Astrocyte of the spinal cord (primary cell): ENCODE measurements around the gene ZDHHC22.

Source experiments
- DNase-seq: peaks from one replicate; pipeline ENCODE4 v3.0.0; 2011; ENCODE audit warnings: low read depth, low spot score
- H3K4me3 ChIP-seq: 2 replicates; pipeline ENCODE4 v1.5.1; 2011; ENCODE audit warnings: low read depth, mild to moderate bottlenecking, low read length, moderate library complexity
- CTCF ChIP-seq: IDR thresholded peaks from 2 replicates; pipeline ENCODE4 v1.5.1; 2012; ENCODE audit warnings: low read depth, mild to moderate bottlenecking, low read length, inconsistent platforms
- in situ Hi-C: cut with HindIII; loops from 2 replicates; pipeline ENCODE4 v1.10.0; 2017; ENCODE audit warnings: low sequenced_read_pairs

Gene ZDHHC22

DNA sequence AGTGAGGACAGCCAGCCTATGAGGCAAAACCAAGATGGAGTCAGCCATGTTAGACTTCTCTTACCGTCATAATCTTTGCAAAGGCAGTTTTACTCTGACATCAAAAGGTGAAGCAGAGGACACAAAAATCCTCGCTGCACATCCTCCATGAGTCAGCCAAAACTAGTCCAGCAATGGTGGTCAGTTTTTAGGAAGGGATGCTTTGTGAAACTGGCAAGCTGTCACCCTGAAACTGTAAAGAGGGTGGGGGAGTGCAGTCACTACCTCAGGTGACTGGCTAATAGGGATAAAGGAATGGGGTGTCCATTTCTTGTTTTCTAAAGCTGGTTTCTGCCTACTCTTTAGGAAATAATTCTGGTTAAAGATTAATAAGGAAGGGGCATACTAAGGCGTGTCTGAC lies 48.9 kb downstream of the ZDHHC22 start:
- no peak for TF ChIP-seq CTCF
- H3K4me3 ChIP-seq, result no peak overlapping the region
- no peak for DNase-seq
- in situ Hi-C loops, result no loop called here

DNA sequence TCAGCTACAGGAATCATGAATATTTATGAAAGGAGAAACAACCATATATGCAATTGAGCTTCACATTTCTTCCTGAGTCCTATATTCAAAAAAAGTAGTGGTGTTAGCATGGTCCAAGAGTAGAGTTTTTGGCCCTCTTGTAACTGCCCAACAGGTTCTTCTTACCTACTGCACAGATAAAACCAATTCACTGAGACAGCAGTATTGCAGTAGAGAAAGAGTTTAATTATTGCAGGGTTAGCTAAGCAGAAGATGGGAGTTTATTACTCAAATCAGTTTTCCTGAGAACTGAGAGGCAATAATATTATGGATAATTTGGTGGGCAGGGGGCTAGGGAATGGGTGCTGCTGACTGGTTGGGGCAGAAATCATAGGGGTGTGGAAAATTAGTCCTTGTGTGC lies 50.1 kb downstream of the ZDHHC22 start:
- in situ Hi-C loops, result no loop called here
- no peak for DNase-seq
- no peak overlapping the region for H3K4me3 ChIP-seq
- TF ChIP-seq CTCF, result no peak

GRCh38 chr14:77088645-77089044 lies 52.9 kb downstream of the ZDHHC22 start:
- TF ChIP-seq CTCF, result no peak
- no peak overlapping the region for H3K4me3 ChIP-seq
- in situ Hi-C loops, result no loop called here
- no peak for DNase-seq

DNA sequence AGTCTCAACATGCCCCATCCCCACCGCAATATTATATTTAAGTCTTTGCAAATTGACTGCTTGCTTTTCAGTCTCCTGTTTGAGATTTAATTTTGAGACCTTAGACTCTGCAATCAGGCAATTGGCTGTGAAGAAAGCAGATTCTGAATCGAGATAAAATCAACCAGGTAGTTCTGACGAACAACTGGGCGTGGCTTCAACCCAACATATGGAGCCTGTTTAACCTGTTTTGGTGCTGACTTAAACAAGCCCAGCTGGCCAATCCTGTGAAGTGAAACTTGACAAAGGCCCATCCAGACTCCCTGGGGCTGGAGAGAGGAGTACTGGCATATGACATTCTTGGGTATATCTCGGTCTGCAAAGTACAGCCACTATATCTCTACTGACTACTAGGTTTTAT lies 53.4 kb downstream of the ZDHHC22 start:
- H3K4me3 ChIP-seq, result no peak overlapping the region
- in situ Hi-C loops, result no loop called here
- no peak for DNase-seq
- TF ChIP-seq CTCF, result no peak

DNA sequence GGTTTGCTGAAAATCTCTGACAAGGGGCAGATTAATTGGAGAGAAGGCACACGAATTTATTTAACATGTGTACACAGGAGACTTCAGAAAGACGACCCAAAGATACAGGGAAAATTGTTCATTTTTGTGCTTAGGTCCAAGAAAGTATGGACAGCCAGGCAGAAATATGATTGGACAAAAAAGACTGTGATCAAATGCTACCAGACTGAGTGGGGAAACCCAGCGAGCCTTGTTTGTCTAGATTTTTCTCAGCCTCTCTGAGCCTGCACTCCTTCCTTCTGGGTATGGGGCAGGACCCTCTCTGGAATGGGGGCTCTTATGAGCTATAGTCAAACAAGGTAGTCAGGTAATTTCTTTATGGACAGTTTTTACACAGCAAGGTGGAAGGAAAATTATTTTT lies 54.0 kb downstream of the ZDHHC22 start:
- TF ChIP-seq CTCF, result no peak
- H3K4me3 ChIP-seq, result no peak overlapping the region
- in situ Hi-C loops, result no loop called here
- DNase-seq, result no peak

- in situ Hi-C loops, result no loop called here
Measured at GRCh38 chr14:77086951-77087350, 54.6 kb downstream of the ZDHHC22 start.

More at GRCh38 chr14:77086951-77087350, 54.6 kb downstream of the ZDHHC22 start:
- H3K4me3 ChIP-seq, result no peak overlapping the region
- no peak for DNase-seq
- TF ChIP-seq CTCF, result no peak
